ENCODE results near the gene SLC47A2. TPM values are rescaled to one million over a fixed set of nuclear protein-coding genes. Genes with fewer than 3 reads are reported as not detected.

Gene SLC47A2
- total RNA-seq, 4 donors from 2014 or later: not detected

DNA sequence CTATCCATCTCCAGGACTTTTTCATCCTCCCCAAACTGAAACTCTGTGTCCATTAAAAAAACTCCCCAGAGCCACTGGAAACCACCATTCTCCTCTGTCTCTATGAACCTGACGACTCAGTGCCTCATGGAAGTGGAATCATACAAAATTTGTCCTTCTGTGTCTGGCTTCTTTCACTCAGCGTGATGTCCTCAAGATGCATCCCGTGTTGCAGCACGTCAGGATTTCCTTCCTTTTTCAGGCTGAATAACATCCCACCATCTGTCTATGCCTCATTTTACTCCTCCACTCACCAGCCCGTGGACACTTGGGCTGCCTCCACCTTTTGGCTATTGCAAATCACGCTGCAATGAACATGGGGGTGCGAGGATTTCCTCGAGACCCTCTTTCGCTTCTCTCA, 44.4 kb upstream of the SLC47A2 start:
- Histone ChIP-seq H3K36me3 (no peaks in the 10 kb centered on the region), H3K4me1 (peaks cover 0 to 11% (median 0%) of the 10 kb centered on the region in 4 donors), H3K27ac (no peak overlapping the region), H3K27me3 (no peaks in the 10 kb centered on the region), H3K4me3 (no peak overlapping the region), H3K9me3 (no peaks in the 10 kb centered on the region)
- no peak for DNase-seq (ENCODE audit: low spot score in 2 of 2)
- TF ChIP-seq POLR2A (IDR thresholded peaks at IDR 0.05): no peak
- 69 to 75% methylated on average over 9 of the region's 9 CpGs for WGBS, 2 donors

DNA sequence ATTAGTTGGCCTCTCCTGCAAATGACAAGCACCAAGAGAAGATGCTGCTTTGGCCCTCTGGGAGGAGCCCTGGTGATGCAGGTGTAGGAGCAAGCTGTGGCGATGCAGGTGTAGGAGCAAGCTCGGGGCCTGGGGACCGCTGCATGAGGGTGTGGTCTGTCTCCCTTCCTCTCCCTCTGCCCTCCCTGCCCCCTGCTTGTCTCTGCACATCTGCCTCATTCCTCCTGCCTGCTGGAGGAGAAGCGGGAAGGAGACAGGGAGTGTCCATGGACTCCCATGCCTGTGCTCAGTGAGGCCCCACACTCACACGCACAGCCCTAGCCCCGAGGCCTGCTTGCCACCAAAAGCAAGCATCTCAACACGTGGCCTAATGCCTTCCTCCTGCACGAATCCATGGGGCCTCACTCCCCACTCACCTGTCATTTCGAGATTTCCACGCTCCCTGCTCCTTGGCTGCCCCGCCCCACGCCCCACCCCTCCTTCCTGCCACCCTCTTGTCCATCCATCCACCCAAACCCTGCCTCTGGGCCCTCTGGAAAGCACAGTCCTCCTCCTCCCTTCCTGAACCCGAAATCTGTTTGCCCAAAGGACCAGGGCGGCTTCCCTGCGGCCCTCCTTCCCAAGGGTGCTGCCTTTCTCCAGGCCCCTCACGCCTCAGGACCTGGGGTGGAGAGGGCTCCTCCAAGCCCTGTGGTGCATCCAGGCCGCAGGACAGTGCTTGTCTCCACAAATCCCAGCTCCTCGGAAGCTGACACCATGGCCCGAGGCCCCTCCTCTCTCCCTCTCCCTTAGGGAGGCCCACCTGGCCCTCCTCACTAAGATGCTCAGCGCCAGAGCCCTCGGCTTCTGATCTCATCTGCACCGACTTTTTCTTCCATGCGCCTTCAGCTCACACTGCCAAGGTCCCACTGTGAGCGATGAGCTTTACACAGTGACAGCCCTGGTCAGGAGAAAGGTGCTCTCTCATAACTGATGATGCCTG, 43.5 kb upstream of the SLC47A2 start:
- no peak for TF ChIP-seq POLR2A (IDR thresholded peaks at IDR 0.05)
- no peak for DNase-seq (ENCODE audit: low spot score in 2 of 2)
- WGBS, 2 donors: 82 to 83% methylated on average over 24 of the region's 24 CpGs
- no peaks in the 10 kb centered on the region for H3K36me3 ChIP-seq
- H3K27ac ChIP-seq: no peak overlapping the region
- H3K4me1 ChIP-seq: peaks cover 0 to 11% (median 0%) of the 10 kb centered on the region in 4 donors
- no peaks in the 10 kb centered on the region for H3K27me3 ChIP-seq
- no peak overlapping the region for H3K4me3 ChIP-seq
- H3K9me3 ChIP-seq: no peaks in the 10 kb centered on the region

DNA sequence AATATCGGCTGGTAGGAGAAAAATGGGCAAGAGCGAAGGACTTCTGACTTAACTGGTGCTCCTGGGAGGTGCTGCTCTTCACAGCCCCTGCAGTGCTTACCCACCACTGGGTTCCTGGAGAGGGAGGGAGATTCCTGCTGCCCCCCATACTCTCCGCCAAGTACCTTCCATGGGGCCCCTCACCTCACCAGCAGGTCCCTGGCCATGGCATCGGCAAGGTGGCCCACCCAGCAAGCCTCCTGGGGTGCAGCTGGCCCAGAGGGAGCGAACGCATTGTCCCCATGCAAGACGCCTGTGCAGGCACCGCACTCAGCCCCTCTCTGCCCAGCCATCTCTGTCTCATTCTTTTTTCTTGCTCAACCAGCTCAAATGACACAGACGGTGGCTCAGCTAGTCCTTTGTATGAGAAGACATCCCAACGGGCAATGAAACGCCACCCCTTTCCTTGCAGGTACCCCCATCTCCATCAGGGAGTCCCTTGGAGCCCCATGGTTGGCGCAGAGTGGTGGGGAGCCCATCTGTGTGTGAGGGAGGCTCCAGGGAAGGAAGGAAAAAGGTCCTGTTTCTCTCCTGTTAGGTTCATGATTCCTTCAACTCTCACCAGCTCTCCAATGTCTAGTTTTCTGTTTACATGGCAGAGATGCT, 41.3 kb upstream of the SLC47A2 start:
- peaks cover 0 to 20% (median 6%) of the 10 kb centered on the region in 4 donors for H3K4me1 ChIP-seq
- TF ChIP-seq EP300 (IDR thresholded peaks at IDR 0.05): no peak
- TF ChIP-seq, protein P1, sequence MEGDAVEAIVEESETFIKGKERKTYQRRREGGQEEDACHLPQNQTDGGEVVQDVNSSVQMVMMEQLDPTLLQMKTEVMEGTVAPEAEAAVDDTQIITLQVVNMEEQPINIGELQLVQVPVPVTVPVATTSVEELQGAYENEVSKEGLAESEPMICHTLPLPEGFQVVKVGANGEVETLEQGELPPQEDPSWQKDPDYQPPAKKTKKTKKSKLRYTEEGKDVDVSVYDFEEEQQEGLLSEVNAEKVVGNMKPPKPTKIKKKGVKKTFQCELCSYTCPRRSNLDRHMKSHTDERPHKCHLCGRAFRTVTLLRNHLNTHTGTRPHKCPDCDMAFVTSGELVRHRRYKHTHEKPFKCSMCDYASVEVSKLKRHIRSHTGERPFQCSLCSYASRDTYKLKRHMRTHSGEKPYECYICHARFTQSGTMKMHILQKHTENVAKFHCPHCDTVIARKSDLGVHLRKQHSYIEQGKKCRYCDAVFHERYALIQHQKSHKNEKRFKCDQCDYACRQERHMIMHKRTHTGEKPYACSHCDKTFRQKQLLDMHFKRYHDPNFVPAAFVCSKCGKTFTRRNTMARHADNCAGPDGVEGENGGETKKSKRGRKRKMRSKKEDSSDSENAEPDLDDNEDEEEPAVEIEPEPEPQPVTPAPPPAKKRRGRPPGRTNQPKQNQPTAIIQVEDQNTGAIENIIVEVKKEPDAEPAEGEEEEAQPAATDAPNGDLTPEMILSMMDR (IDR thresholded peaks at IDR 0.05): no peak
- TF ChIP-seq POLR2A (IDR thresholded peaks at IDR 0.05): no peak
- no peak overlapping the region for H3K27ac ChIP-seq
- no peak for DNase-seq (ENCODE audit: low spot score in 2 of 2)
- H3K9me3 ChIP-seq: no peaks in the 10 kb centered on the region
- WGBS, 2 donors: 84 to 93% methylated on average over 11 to 12 of the region's 12 CpGs
- no peak overlapping the region for H3K4me3 ChIP-seq
- no peaks in the 10 kb centered on the region for H3K36me3 ChIP-seq
- H3K27me3 ChIP-seq: no peaks in the 10 kb centered on the region

DNA sequence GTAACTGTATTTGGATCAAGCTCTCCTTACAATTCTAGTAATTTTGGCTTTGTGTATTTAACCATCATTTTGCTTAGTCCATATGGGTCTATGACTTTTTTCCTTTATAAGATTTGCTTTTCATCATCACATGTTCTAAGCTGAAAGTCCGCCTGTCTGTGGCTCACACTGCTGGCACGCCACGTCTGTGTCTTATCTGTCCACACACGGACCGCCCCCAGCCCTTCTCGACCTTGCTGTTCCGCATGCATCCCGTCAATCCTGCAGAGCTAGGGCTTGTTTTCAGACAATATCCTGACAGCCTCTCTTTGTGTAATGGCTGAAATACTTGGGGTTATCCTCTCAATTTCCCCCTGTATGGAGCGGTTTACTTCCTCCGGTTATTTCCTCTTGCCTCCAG, 40.2 kb upstream of the SLC47A2 start:
- Histone ChIP-seq H3K27ac (no peak overlapping the region), H3K9me3 (no peaks in the 10 kb centered on the region), H3K27me3 (no peaks in the 10 kb centered on the region), H3K36me3 (no peaks in the 10 kb centered on the region), H3K4me1 (peaks cover 0 to 15% (median 6%) of the 10 kb centered on the region in 4 donors), H3K4me3 (no peak overlapping the region)
- TF ChIP-seq, protein P1 (IDR thresholded peaks at IDR 0.05): no peak
- TF ChIP-seq POLR2A (IDR thresholded peaks at IDR 0.05): no peak
- TF ChIP-seq EP300 (IDR thresholded peaks at IDR 0.05): no peak
- no peak for DNase-seq (ENCODE audit: low spot score in 2 of 2)
- WGBS, 2 donors: 76 to 78% methylated on average over 10 of the region's 10 CpGs

DNA sequence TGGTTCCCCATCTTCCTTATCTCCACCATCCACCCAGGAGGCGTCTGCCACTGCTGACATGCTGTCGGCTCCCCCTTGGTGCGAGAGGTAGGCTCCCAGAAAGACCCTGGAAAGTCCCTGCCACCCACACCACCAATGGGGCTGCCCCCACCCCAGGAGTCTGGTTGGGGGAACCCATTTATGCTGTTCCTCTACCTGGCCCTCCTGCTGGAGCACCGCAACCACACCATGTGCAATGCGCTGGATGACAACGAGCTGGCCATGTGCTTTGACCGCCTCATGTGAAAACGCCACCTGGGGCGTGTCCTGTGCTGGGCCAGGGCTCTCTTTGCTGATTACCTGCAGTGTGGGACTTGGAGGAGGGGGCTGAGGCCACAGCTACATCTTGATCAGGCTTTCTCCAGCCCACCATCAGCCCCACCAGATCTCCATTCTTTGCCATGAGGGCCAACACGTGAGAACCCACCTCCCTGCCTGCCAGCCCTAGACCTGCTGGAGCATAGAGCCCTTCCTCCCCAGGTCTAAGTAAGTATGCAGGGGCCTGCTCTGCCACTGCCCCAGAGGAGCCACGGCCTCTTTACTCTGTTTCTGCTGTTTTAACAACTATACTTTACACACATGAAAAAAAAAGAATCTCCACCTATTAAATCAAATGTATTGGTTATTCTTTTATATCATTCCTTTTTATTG, 39.6 kb upstream of the SLC47A2 start:
- Histone ChIP-seq H3K4me1 (peaks cover 0 to 15% (median 6%) of the 10 kb centered on the region in 4 donors), H3K4me3 (no peak overlapping the region), H3K36me3 (no peaks in the 10 kb centered on the region), H3K27me3 (no peaks in the 10 kb centered on the region), H3K9me3 (no peaks in the 10 kb centered on the region), H3K27ac (no peak overlapping the region)
- TF ChIP-seq, protein P1 (IDR thresholded peaks at IDR 0.05): no peak
- no peak for TF ChIP-seq POLR2A (IDR thresholded peaks at IDR 0.05)
- TF ChIP-seq EP300 (IDR thresholded peaks at IDR 0.05): no peak
- 96 to 97% methylated on average over 8 to 11 of the region's 11 CpGs for WGBS, 2 donors
- DNase-seq (ENCODE audit: low spot score in 2 of 2): no peak
